Measurements from ENCODE around the gene SURF2.

SURF2 gene

GRCh38 chr9:133335924-133336811, 20.2 kb upstream of the SURF2 start, which contains the start of gene SURF6:
SURF6 (minus strand) TSS chr9:133336188; CDS start chr9:133336132, 56 bp downstream.
- no peak for TF ChIP-seq CTCF (IDR thresholded peaks at IDR 0.05; ENCODE audit: extremely low read depth, insufficient read depth, missing control alignments)
- in situ Hi-C loops (cut with MboI; ENCODE audit: low pct_unique_long_range_greater_than_20kb, low sequenced_read_pairs, unreplicated experiment) = no loop called here
- peak; percentile 93 for DNase-seq (ENCODE audit: low spot score)

- TF ChIP-seq CTCF (IDR thresholded peaks at IDR 0.05; ENCODE audit: extremely low read depth, insufficient read depth, missing control alignments) = no peak
- DNase-seq (ENCODE audit: low spot score) = no peak
- in situ Hi-C loops (cut with MboI; ENCODE audit: low pct_unique_long_range_greater_than_20kb, low sequenced_read_pairs, unreplicated experiment) = no loop called here
Observed at GRCh38 chr9:133339641-133340040, 16.7 kb upstream of the SURF2 start.

GRCh38 chr9:133340256-133340655, 16.1 kb upstream of the SURF2 start:
- no peak for DNase-seq (ENCODE audit: low spot score)
- in situ Hi-C loops (cut with MboI; ENCODE audit: low pct_unique_long_range_greater_than_20kb, low sequenced_read_pairs, unreplicated experiment) = no loop called here
- TF ChIP-seq CTCF (IDR thresholded peaks at IDR 0.05; ENCODE audit: extremely low read depth, insufficient read depth, missing control alignments) = no peak

- TF ChIP-seq CTCF (IDR thresholded peaks at IDR 0.05; ENCODE audit: extremely low read depth, insufficient read depth, missing control alignments) = no peak
- DNase-seq (ENCODE audit: low spot score) = no peak
- in situ Hi-C loops (cut with MboI; ENCODE audit: low pct_unique_long_range_greater_than_20kb, low sequenced_read_pairs, unreplicated experiment) = no loop called here
Observed at GRCh38 chr9:133340916-133341315, 15.4 kb upstream of the SURF2 start.

- no peak for DNase-seq (ENCODE audit: low spot score)
- in situ Hi-C loops (cut with MboI; ENCODE audit: low pct_unique_long_range_greater_than_20kb, low sequenced_read_pairs, unreplicated experiment) = no loop called here
- TF ChIP-seq CTCF (IDR thresholded peaks at IDR 0.05; ENCODE audit: extremely low read depth, insufficient read depth, missing control alignments) = no peak
Observed at GRCh38 chr9:133341369-133342068, 14.8 kb upstream of the SURF2 start.

- no peak for DNase-seq (ENCODE audit: low spot score)
- in situ Hi-C loops (cut with MboI; ENCODE audit: low pct_unique_long_range_greater_than_20kb, low sequenced_read_pairs, unreplicated experiment) = no loop called here
- peak; percentile 23 for TF ChIP-seq CTCF (IDR thresholded peaks at IDR 0.05; ENCODE audit: extremely low read depth, insufficient read depth, missing control alignments)
Observed at GRCh38 chr9:133342069-133342406, 14.3 kb upstream of the SURF2 start.
